ENCODE results near the gene NR2F1. TPM values are rescaled to one million over a fixed set of nuclear protein-coding genes. Genes with fewer than 3 reads are reported as not detected.

NR2F1 gene
- total and polyA plus RNA-seq, 2 experiments from 2014 or later: not detected

GRCh38 chr5:93610581-93611272, 27.7 kb downstream of the NR2F1 start:
- H3F3A ChIP-seq (replicated peaks; ENCODE audit: low read depth): peaks cover 26% of the 10 kb centered on the region
- Mint-ChIP-seq H3K27ac (no peak overlapping the region), H3K9me3 (no peaks in the 10 kb centered on the region), H3K36me3 (ENCODE audit: low read depth) (no peaks in the 10 kb centered on the region), H3K4me1 (peaks cover 44% of the 10 kb centered on the region), H3K27me3 (ENCODE audit: insufficient read depth, low read depth, poor library complexity) (peaks cover 25% of the 10 kb centered on the region), H3K4me3 (peak overlapping the region; percentile 32)
- peaks cover 30% of the 10 kb centered on the region for H4K20me1 ChIP-seq (replicated peaks; ENCODE audit: insufficient read depth)
- no peak overlapping the region for H3K4me3 ChIP-seq
- H2AFZ ChIP-seq: no peak overlapping the region
- H3K27ac ChIP-seq (ENCODE audit: low read depth): no peak overlapping the region
- peak overlapping the region; percentile 76 for H3K4me2 ChIP-seq
- H3K4me1 ChIP-seq (ENCODE audit: insufficient read depth): peaks cover 62% of the 10 kb centered on the region
- DNase-seq (ENCODE audit: low spot score): peak; percentile 60
- H3K36me3 ChIP-seq (ENCODE audit: insufficient read depth): no peaks in the 10 kb centered on the region
- no peak for TF ChIP-seq STAT1 (IDR thresholded peaks at IDR 0.05; ENCODE audit: unreplicated experiment)
- peak; percentile 3 for TF ChIP-seq EZH2phosphoT487 (IDR thresholded peaks at IDR 0.05; ENCODE audit: unreplicated experiment)
- TF ChIP-seq EZH2 (IDR thresholded peaks at IDR 0.05; ENCODE audit: low read depth, unreplicated experiment): peak; percentile 92
- no peak; the same call in 2 of the 3 replicates for ATAC-seq
- peaks cover 99% of the 10 kb centered on the region for H3K27me3 ChIP-seq (ENCODE audit: insufficient read depth)
- no peaks in the 10 kb centered on the region for H3K9me2 ChIP-seq (ENCODE audit: insufficient read depth)
- H3K79me2 ChIP-seq (replicated peaks; ENCODE audit: insufficient read depth): no peaks in the 10 kb centered on the region

DNA sequence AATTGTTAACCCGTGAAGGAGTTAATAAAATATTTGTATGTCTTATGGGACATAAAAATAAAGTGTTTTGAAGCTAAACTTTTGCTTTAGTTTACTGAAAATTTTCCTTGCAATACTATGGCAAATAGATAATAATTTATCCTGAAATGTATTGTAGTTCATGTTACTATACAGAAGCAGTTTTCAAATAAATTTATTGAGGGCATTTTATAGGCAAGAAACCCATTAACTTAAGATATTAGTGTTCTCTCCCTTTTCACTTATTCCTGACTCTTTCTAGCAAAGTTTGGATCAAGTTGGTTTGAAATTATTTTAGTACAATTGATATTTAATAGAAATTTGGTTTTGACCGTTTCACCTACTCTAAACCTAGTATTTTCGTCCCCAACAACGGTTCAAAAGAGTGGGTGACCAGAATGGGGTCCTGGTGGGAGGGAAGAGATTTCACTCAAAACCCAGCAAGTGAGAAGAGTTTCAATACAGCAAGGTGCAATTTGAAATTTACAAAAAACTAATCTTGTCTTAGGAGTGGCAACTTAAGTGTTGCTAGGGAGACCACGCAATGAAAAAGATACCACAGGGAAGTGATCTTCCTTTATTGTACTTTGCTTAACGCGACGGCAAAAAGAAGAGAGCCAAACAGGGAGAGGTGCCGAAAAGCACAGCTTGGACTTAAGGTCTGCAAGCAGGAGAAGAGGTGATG, 28.4 kb downstream of the NR2F1 start:
- Histone ChIP-seq H3K27me3 (ENCODE audit: insufficient read depth) (peaks cover 99% of the 10 kb centered on the region), H3K36me3 (ENCODE audit: insufficient read depth) (no peaks in the 10 kb centered on the region), H3K4me3 (peak overlapping the region; percentile 48), H3K27ac (ENCODE audit: low read depth) (no peak overlapping the region), H3K4me2 (peak overlapping the region; percentile 76), H3F3A (replicated peaks; ENCODE audit: low read depth) (peaks cover 26% of the 10 kb centered on the region), H3K9me2 (ENCODE audit: insufficient read depth) (no peaks in the 10 kb centered on the region), H3K4me1 (ENCODE audit: insufficient read depth) (peaks cover 63% of the 10 kb centered on the region), H2AFZ (no peak overlapping the region), H4K20me1 (replicated peaks; ENCODE audit: insufficient read depth) (peaks cover 29% of the 10 kb centered on the region), H3K79me2 (replicated peaks; ENCODE audit: insufficient read depth) (no peaks in the 10 kb centered on the region)
- DNase-seq (ENCODE audit: low spot score) (no peak), ATAC-seq (no peak)
- Mint-ChIP-seq H3K27me3 (ENCODE audit: insufficient read depth, low read depth, poor library complexity) (peaks cover 32% of the 10 kb centered on the region), H3K4me3 (peak overlapping the region; percentile 53; the same call in 2 of the 3 replicates), H3K27ac (no peak overlapping the region), H3K36me3 (ENCODE audit: low read depth) (no peaks in the 10 kb centered on the region), H3K9me3 (no peaks in the 10 kb centered on the region), H3K4me1 (peaks cover 44% of the 10 kb centered on the region)
- no peak for TF ChIP-seq ZNF331 (CRISPR knock-in tag; IDR thresholded peaks at IDR 0.05; ENCODE audit: low read depth)
- no peak for TF ChIP-seq ETS1 (IDR thresholded peaks at IDR 0.05)
- peak; percentile 12 for TF ChIP-seq EZH2phosphoT487 (IDR thresholded peaks at IDR 0.05; ENCODE audit: unreplicated experiment)
- TF ChIP-seq STAT1 (IDR thresholded peaks at IDR 0.05; ENCODE audit: unreplicated experiment): no peak
- TF ChIP-seq, protein P1, sequence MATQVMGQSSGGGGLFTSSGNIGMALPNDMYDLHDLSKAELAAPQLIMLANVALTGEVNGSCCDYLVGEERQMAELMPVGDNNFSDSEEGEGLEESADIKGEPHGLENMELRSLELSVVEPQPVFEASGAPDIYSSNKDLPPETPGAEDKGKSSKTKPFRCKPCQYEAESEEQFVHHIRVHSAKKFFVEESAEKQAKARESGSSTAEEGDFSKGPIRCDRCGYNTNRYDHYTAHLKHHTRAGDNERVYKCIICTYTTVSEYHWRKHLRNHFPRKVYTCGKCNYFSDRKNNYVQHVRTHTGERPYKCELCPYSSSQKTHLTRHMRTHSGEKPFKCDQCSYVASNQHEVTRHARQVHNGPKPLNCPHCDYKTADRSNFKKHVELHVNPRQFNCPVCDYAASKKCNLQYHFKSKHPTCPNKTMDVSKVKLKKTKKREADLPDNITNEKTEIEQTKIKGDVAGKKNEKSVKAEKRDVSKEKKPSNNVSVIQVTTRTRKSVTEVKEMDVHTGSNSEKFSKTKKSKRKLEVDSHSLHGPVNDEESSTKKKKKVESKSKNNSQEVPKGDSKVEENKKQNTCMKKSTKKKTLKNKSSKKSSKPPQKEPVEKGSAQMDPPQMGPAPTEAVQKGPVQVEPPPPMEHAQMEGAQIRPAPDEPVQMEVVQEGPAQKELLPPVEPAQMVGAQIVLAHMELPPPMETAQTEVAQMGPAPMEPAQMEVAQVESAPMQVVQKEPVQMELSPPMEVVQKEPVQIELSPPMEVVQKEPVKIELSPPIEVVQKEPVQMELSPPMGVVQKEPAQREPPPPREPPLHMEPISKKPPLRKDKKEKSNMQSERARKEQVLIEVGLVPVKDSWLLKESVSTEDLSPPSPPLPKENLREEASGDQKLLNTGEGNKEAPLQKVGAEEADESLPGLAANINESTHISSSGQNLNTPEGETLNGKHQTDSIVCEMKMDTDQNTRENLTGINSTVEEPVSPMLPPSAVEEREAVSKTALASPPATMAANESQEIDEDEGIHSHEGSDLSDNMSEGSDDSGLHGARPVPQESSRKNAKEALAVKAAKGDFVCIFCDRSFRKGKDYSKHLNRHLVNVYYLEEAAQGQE (IDR thresholded peaks at IDR 0.05; ENCODE audit: unreplicated experiment): no peak
- TF ChIP-seq JUNB (IDR thresholded peaks at IDR 0.05; ENCODE audit: unreplicated experiment): no peak
- TF ChIP-seq, protein P2, sequence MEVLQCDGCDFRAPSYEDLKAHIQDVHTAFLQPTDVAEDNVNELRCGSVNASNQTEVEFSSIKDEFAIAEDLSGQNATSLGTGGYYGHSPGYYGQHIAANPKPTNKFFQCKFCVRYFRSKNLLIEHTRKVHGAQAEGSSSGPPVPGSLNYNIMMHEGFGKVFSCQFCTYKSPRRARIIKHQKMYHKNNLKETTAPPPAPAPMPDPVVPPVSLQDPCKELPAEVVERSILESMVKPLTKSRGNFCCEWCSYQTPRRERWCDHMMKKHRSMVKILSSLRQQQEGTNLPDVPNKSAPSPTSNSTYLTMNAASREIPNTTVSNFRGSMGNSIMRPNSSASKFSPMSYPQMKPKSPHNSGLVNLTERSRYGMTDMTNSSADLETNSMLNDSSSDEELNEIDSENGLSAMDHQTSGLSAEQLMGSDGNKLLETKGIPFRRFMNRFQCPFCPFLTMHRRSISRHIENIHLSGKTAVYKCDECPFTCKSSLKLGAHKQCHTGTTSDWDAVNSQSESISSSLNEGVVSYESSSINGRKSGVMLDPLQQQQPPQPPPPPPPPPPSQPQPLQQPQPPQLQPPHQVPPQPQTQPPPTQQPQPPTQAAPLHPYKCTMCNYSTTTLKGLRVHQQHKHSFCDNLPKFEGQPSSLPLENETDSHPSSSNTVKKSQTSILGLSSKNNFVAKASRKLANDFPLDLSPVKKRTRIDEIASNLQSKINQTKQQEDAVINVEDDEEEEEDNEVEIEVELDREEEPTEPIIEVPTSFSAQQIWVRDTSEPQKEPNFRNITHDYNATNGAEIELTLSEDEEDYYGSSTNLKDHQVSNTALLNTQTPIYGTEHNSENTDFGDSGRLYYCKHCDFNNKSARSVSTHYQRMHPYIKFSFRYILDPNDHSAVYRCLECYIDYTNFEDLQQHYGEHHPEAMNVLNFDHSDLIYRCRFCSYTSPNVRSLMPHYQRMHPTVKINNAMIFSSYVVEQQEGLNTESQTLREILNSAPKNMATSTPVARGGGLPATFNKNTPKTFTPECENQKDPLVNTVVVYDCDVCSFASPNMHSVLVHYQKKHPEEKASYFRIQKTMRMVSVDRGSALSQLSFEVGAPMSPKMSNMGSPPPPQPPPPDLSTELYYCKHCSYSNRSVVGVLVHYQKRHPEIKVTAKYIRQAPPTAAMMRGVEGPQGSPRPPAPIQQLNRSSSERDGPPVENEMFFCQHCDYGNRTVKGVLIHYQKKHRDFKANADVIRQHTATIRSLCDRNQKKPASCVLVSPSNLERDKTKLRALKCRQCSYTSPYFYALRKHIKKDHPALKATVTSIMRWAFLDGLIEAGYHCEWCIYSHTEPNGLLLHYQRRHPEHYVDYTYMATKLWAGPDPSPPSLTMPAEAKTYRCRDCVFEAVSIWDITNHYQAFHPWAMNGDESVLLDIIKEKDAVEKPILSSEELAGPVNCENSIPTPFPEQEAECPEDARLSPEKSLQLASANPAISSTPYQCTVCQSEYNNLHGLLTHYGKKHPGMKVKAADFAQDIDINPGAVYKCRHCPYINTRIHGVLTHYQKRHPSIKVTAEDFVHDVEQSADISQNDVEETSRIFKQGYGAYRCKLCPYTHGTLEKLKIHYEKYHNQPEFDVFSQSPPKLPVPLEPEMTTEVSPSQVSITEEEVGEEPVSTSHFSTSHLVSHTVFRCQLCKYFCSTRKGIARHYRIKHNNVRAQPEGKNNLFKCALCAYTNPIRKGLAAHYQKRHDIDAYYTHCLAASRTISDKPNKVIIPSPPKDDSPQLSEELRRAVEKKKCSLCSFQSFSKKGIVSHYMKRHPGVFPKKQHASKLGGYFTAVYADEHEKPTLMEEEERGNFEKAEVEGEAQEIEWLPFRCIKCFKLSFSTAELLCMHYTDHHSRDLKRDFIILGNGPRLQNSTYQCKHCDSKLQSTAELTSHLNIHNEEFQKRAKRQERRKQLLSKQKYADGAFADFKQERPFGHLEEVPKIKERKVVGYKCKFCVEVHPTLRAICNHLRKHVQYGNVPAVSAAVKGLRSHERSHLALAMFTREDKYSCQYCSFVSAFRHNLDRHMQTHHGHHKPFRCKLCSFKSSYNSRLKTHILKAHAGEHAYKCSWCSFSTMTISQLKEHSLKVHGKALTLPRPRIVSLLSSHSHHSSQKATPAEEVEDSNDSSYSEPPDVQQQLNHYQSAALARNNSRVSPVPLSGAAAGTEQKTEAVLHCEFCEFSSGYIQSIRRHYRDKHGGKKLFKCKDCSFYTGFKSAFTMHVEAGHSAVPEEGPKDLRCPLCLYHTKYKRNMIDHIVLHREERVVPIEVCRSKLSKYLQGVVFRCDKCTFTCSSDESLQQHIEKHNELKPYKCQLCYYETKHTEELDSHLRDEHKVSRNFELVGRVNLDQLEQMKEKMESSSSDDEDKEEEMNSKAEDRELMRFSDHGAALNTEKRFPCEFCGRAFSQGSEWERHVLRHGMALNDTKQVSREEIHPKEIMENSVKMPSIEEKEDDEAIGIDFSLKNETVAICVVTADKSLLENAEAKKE (CRISPR knock-in tag; IDR thresholded peaks at IDR 0.05): no peak
